HT1080 (cell line): Measurements from ENCODE around the gene DEUP1. TPM values are rescaled to one million over a fixed set of nuclear protein-coding genes. Genes with fewer than 3 reads are reported as not detected.
"Not testable (repeated sequence)": the region's sequence is repeated elsewhere in the genome, so short reads cannot be mapped to it uniquely, and the experiment has no call there.

Experiments
- DNase-seq: peaks from one replicate; pipeline ENCODE4 v3.0.0-alpha.2; 2015; ENCODE audit warnings: low read depth
- polyA plus RNA-seq, 2 experiments: library from polyadenylated mRNA; depleted of rRNA; stranded (reverse); fragments of >200 nt; gene quantifications; 2 replicates each; pipeline ENCODE4 v1.2.3, GENCODE V29; 2015
- total RNA-seq: library from RNA; depleted of rRNA; stranded (reverse); fragments of >200 nt; shearing (Covaris generic); gene quantifications from 2 replicates; pipeline ENCODE4 v1.2.3, GENCODE V29; 2014; rRNA removed

The DEUP1 gene
- total RNA-seq = not detected in 2 replicates
- not detected in 2 replicates for polyA plus RNA-seq (2015; cell fraction: cytosol; rRNA removed)
- not detected in 2 replicates for polyA plus RNA-seq (2015; cell fraction: nucleus; rRNA removed)

GRCh38 chr11:93330446-93330984 is at the start of gene DEUP1:
TSS of gene DEUP1 (plus strand) at chr11:93330742. CDS start at chr11:93332260, 1,518 bp downstream.
- DNase-seq = no peak

- no peak for DNase-seq
Observed at GRCh38 chr11:93285430-93285829, 45.1 kb upstream of the DEUP1 start.

- DNase-seq = no peak
Observed at GRCh38 chr11:93287434-93287833, 43.1 kb upstream of the DEUP1 start.

GRCh38 chr11:93288079-93288478 is 42.5 kb upstream of the DEUP1 start:
- DNase-seq = no peak

- DNase-seq = no peak
Observed at GRCh38 chr11:93288767-93289166, 41.8 kb upstream of the DEUP1 start.

- no peak for DNase-seq
Observed at GRCh38 chr11:93289782-93290463, 40.6 kb upstream of the DEUP1 start.

GRCh38 chr11:93291110-93291509 is 39.4 kb upstream of the DEUP1 start:
- no peak for DNase-seq

- DNase-seq = no peak
Observed at GRCh38 chr11:93291898-93292297, 38.6 kb upstream of the DEUP1 start.

GRCh38 chr11:93295921-93296575 is 34.5 kb upstream of the DEUP1 start:
- DNase-seq = no peak

GRCh38 chr11:93303689-93304088 is 26.9 kb upstream of the DEUP1 start:
- no peak for DNase-seq

GRCh38 chr11:93314399-93314798 is 16.1 kb upstream of the DEUP1 start:
- DNase-seq = not testable (repeated sequence)

- no peak for DNase-seq
Observed at GRCh38 chr11:93319224-93319839, 11.2 kb upstream of the DEUP1 start.

GRCh38 chr11:93320230-93320629 is 10.3 kb upstream of the DEUP1 start:
- DNase-seq = no peak

- no peak for DNase-seq
Observed at GRCh38 chr11:93322207-93322606, 8.3 kb upstream of the DEUP1 start.

- no peak for DNase-seq
Observed at GRCh38 chr11:93323747-93324146, 6.8 kb upstream of the DEUP1 start.

- DNase-seq = no peak
Observed at GRCh38 chr11:93324500-93324899, 6.0 kb upstream of the DEUP1 start.

- no peak for DNase-seq
Observed at GRCh38 chr11:93326681-93327080, 3.9 kb upstream of the DEUP1 start.

GRCh38 chr11:93329936-93330445 is 551 bp upstream of the DEUP1 start:
- no peak for DNase-seq

- no peak for DNase-seq
Observed at GRCh38 chr11:93340223-93340622, 9.7 kb downstream of the DEUP1 start.

GRCh38 chr11:93344855-93345333 is 14.4 kb downstream of the DEUP1 start:
- DNase-seq = no peak

GRCh38 chr11:93348930-93349329 is 18.4 kb downstream of the DEUP1 start:
- no peak for DNase-seq

- DNase-seq = no peak
Observed at GRCh38 chr11:93350835-93351234, 20.3 kb downstream of the DEUP1 start.
